ENCODE data around the gene CHST13.

GRCh38 chr3:126582311-126582710, 58.4 kb downstream of the CHST13 start:
- TF ChIP-seq CTCF (conservative IDR thresholded peaks at IDR 0.05) (no peak), EZH2 (IDR thresholded peaks at IDR 0.05; ENCODE audit: low read depth) (no peak)

Measured in PC-9 (cell line).